OCI-LY7 (cell line): ENCODE results near the gene TSPOAP1. TPM values are rescaled to one million over a fixed set of nuclear protein-coding genes. Genes with fewer than 3 reads are reported as not detected.

Experiments used
- BruUV-seq: library from RNA; stranded (reverse); fragments of 400-500 nt; replicated peaks from 2 replicates; lab custom pipeline; 2021; lab: Mats Ljungman, UMichigan
- CTCF ChIA-PET: fragments of 300-600 bp; sonication (Branson Sonifier 250); formaldehyde crosslinking; loops from one replicate; lab custom pipeline; 2022; ENCODE audit warnings: antibody characterized with exemption; ENCODE audit not compliant: unreplicated experiment; lab: Charles Lee
- POLR2A ChIA-PET: fragments of 300-600 bp; sonication (Branson Sonifier 250); formaldehyde crosslinking; loops from one replicate; lab custom pipeline; 2022; ENCODE audit warnings: antibody characterized with exemption; lab: Charles Lee
- DNase-seq: peaks from one replicate; pipeline ENCODE4 v3.0.0-alpha.2; 2015; ENCODE audit warnings: low spot score
- H2AFZ ChIP-seq: fragments of 200-600 bp; sonication (generic), shearing (Covaris generic); 2 replicates; pipeline ENCODE4 v1.6.1; 2014; ENCODE audit warnings: mild to moderate bottlenecking, antibody characterized with exemption, low read length, moderate library complexity
- H3K27ac ChIP-seq: fragments of 200-600 bp; sonication (generic); 2 replicates; pipeline ENCODE4 v1.5.1; 2014; ENCODE audit warnings: mixed run types, low read depth, mild to moderate bottlenecking, moderate library complexity, low read length, inconsistent platforms; ENCODE audit not compliant: poor library complexity, severe bottlenecking
- H3K36me3 ChIP-seq: fragments of 200-600 bp; sonication (generic); 2 replicates; pipeline ENCODE4 v1.6.1; 2014; ENCODE audit warnings: mild to moderate bottlenecking, antibody characterized with exemption, low read length, moderate library complexity, mixed read lengths; ENCODE audit not compliant: insufficient read depth
- H3K4me1 ChIP-seq: fragments of 200-600 bp; sonication (generic); 2 replicates; pipeline ENCODE4 v1.5.1; 2014; ENCODE audit warnings: mild to moderate bottlenecking, low read length; ENCODE audit not compliant: insufficient read depth, poor library complexity, severe bottlenecking
- H3K4me2 ChIP-seq: fragments of 200-600 bp; sonication (generic); 2 replicates; pipeline ENCODE4 v1.6.1; 2014; ENCODE audit warnings: mild to moderate bottlenecking, low read length
- H3K4me3 ChIP-seq: fragments of 200-600 bp; sonication (generic); 2 replicates; pipeline ENCODE4 v1.5.1; 2014; ENCODE audit warnings: mild to moderate bottlenecking, low read depth, low read length; ENCODE audit not compliant: poor library complexity, severe bottlenecking
- H3K79me2 ChIP-seq: fragments of 200-600 bp; sonication (generic); 2 replicates; pipeline ENCODE4 v1.6.1; 2016; ENCODE audit warnings: low read depth, mild to moderate bottlenecking, low read length, moderate library complexity, mixed read lengths; ENCODE audit not compliant: insufficient read depth
- H3K9me2 ChIP-seq: fragments of 200-600 bp; sonication (generic); 2 replicates; pipeline ENCODE4 v1.6.1; 2016; ENCODE audit warnings: mild to moderate bottlenecking, low read length, mixed read lengths; ENCODE audit not compliant: insufficient read depth
- H3K9me3 ChIP-seq: fragments of 200-600 bp; sonication (generic); 2 replicates; pipeline ENCODE4 v1.6.1; 2014; ENCODE audit warnings: mild to moderate bottlenecking, mixed run types, low read length, mixed read lengths
- H4K20me1 ChIP-seq: fragments of 200-600 bp; sonication (generic); 2 replicates; pipeline ENCODE4 v1.6.1; 2014; ENCODE audit warnings: mild to moderate bottlenecking, antibody characterized with exemption, low read length, moderate library complexity, mixed read lengths; ENCODE audit not compliant: insufficient read depth
- EZH2phosphoT487 ChIP-seq: fragments of 200-600 bp; sonication (generic); IDR thresholded peaks from 2 replicates; pipeline ENCODE4 v1.6.1; 2018; ENCODE audit warnings: low read depth, borderline replicate concordance, mild to moderate bottlenecking, mixed run types, antibody characterized with exemption, low read length, moderate library complexity, mixed read lengths
- intact Hi-C: fragments of 100-400 bp; cut with micrococcal nuclease; formaldehyde crosslinking; loops from one replicate; pipeline ENCODE4 v1.10.0; 2022; ENCODE audit not compliant: unreplicated experiment
- total RNA-seq, 2 experiments: library from RNA; depleted of rRNA in 1 of 2; stranded (reverse); fragments of >200 nt in 1 of 2; shearing (Covaris generic) in 1 of 2; gene quantifications; 2 replicates each; pipeline ENCODE4 v1.2.3, GENCODE V29; 2014 to 2022
- TF ChIP-seq, protein P1 (sequence below): fragments of 200-600 bp; sonication (generic); conservative IDR thresholded peaks from 2 replicates; pipeline ENCODE4 v1.5.1; 2014; ENCODE audit warnings: mild to moderate bottlenecking, antibody characterized with exemption, low read length, moderate library complexity, mixed read lengths

The TSPOAP1 gene
- total RNA-seq, 2 experiments from 2014 or later: 24.0 to 50.6 TPM

DNA sequence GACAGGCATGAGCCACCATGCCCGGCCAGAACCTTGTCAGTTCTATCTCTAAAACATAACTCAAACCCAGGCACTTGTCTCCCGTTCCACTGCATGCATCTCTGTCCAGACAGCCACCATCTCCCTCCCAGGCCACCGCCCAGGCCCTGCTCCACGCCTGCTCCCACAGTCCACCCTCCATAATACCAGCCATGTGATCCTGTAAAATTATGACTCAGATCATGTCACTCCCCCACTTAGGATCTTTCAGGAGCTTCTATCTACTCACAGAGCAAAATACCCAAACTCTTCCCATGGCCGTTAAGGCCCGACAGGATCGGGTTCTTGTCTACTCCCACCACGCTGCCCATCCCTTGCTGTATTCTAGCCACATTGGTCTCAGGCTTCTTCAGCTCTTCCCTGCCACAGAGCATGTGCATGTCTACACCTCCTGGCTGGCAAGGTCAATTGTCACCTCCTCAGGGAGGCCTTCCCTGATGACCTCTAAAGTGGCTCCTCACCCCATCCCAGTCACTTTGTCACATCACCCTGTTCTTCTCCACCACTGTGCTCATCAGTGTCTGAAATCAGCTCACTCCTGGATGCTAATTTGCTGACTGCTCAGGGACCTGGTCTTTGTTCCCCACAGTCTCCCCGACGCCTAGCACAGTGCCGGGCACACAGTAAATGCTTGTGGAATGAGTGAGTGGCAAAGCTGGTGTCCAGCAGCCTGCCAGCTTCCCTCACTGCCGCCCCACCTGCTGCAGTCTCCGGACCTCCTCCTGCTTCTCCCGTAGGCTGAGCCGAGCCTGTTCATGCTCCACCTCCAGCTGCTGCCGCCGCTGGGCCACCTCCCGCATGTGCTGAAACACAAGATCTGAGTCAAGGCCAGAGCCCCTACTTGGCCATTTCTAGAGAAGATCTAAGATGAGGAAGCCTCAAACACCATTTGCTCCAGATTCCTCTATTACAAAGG is 6.7 kb downstream of the TSPOAP1 start:
- Histone ChIP-seq H3K36me3 (no peaks in the 10 kb centered on the region), H3K4me2 (no peak overlapping the region), H3K27ac (no peak overlapping the region), H2AFZ (no peak overlapping the region), H3K9me2 (no peaks in the 10 kb centered on the region), H3K9me3 (no peaks in the 10 kb centered on the region), H3K79me2 (no peaks in the 10 kb centered on the region), H3K4me1 (peaks cover 23% of the 10 kb centered on the region), H3K4me3 (no peak overlapping the region), H4K20me1 (no peaks in the 10 kb centered on the region)
- DNase-seq: no peak
- BruUV-seq: no TSS peak
- TF ChIP-seq EZH2phosphoT487: no peak
- ChIA-PET CTCF (no interaction called here), POLR2A (interaction anchor here (0.6 kb wide), 1 partner anchor 117 kb away, joined by 3 read pairs; no protein-coding TSS in a partner anchor)
- intact Hi-C loops: no loop called here

DNA sequence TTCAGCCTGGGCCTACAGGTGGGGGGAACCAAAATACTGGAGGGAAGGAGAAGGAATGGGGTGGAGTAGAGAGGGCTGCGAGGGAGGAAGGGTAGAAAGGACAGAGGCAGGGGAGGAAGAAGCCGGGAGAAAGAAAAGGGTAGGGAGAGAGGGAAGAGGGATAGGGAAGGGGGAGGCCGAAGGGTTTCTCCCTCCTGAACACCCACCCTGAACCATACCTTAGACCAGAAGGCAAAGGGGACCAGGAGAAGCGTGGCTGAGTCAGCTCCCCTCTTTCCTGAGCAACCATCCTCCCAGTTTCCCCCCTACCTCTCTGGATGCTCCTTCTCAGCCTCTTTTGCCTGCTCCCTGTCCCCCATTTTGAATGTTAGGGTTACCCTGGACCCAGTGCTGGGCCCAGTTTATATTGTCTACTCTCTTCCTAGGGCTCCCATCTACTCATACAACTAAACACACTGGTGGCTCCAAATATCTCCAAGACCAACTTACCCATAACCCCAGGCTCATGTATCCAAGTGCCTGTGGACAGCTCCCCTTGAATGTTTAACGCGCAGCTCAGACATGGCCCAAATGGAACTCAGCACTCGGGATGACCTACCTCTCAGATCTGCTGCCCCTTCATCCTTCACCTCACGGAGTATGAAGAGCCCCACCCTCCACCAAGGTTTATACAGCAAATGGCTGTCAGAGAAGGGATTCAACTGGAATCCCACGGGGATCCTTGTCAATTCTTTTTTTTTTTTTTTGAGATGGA is 7.8 kb downstream of the TSPOAP1 start:
- CTCF ChIA-PET: no interaction called here

DNA sequence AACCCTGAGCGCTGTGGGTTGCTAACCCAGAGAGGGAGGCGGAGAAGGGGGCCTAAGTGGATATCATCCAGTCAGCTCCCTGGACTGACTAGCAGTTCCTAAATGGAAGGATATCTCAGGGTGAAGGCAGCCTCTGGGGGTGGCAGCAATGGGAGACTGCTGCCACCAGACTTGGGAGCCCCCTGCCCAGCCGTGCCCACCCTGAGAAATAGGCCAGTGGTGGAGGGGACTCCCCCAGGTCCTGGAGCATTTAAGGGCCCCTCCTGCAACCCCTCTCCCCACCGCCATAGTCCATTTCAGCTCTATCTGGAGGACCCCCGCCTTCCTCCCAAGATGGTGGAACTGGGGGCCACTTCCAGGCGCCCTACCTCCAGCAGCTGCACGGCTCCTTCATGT is 8.4 kb downstream of the TSPOAP1 start:
- no peak for TF ChIP-seq EZH2phosphoT487
- TF ChIP-seq, protein P1, sequence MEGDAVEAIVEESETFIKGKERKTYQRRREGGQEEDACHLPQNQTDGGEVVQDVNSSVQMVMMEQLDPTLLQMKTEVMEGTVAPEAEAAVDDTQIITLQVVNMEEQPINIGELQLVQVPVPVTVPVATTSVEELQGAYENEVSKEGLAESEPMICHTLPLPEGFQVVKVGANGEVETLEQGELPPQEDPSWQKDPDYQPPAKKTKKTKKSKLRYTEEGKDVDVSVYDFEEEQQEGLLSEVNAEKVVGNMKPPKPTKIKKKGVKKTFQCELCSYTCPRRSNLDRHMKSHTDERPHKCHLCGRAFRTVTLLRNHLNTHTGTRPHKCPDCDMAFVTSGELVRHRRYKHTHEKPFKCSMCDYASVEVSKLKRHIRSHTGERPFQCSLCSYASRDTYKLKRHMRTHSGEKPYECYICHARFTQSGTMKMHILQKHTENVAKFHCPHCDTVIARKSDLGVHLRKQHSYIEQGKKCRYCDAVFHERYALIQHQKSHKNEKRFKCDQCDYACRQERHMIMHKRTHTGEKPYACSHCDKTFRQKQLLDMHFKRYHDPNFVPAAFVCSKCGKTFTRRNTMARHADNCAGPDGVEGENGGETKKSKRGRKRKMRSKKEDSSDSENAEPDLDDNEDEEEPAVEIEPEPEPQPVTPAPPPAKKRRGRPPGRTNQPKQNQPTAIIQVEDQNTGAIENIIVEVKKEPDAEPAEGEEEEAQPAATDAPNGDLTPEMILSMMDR: no peak
- DNase-seq: no peak
- ChIA-PET POLR2A (interaction anchor here (0.7 kb wide), 1 partner anchor 14 kb away, joined by 3 read pairs; no protein-coding TSS in a partner anchor), CTCF (no interaction called here)
- Histone ChIP-seq H3K36me3 (no peaks in the 10 kb centered on the region), H3K4me1 (peaks cover 18% of the 10 kb centered on the region), H3K9me3 (no peaks in the 10 kb centered on the region), H3K79me2 (no peaks in the 10 kb centered on the region), H4K20me1 (no peaks in the 10 kb centered on the region), H3K4me3 (no peak overlapping the region), H2AFZ (no peak overlapping the region), H3K9me2 (no peaks in the 10 kb centered on the region), H3K4me2 (no peak overlapping the region), H3K27ac (no peak overlapping the region)
- intact Hi-C loops: no loop called here
- BruUV-seq: no TSS peak

More for the DNA sequence above, 7.8 kb downstream of the TSPOAP1 start:
- POLR2A ChIA-PET: interaction anchor here (0.7 kb wide), 1 partner anchor 13 kb away, joined by 3 read pairs; no protein-coding TSS in a partner anchor
- H3K79me2 ChIP-seq: no peaks in the 10 kb centered on the region
- H3K4me3 ChIP-seq: no peak overlapping the region
- no peaks in the 10 kb centered on the region for H3K9me3 ChIP-seq
- no peak overlapping the region for H3K27ac ChIP-seq
- peaks cover 23% of the 10 kb centered on the region for H3K4me1 ChIP-seq
- H4K20me1 ChIP-seq: no peaks in the 10 kb centered on the region
- H2AFZ ChIP-seq: no peak overlapping the region
- TF ChIP-seq EZH2phosphoT487: no peak
- TF ChIP-seq, protein P1: no peak
- no TSS peak for BruUV-seq
- no peak for DNase-seq
- H3K36me3 ChIP-seq: no peaks in the 10 kb centered on the region
- intact Hi-C loops: no loop called here
- no peaks in the 10 kb centered on the region for H3K9me2 ChIP-seq
- no peak overlapping the region for H3K4me2 ChIP-seq
